ENCODE data around the gene EPB41L1.

EPB41L1 gene

GRCh38 chr20:36150489-36150846, 4.1 kb upstream of the EPB41L1 start:
- no peak for DNase-seq
- intact Hi-C loops (cut with DNase I): loop anchor here (10.0 kb wide), 1 partner anchor 96 kb away; no protein-coding TSS in a partner anchor

- intact Hi-C loops (cut with DNase I): loop anchor here (10.0 kb wide), 1 partner anchor 96 kb away; no protein-coding TSS in a partner anchor
- DNase-seq: no peak
These were observed 3.5 kb upstream of the EPB41L1 start for GRCh38 chr20:36150847-36151539.

GRCh38 chr20:36152261-36152660, 2.3 kb upstream of the EPB41L1 start:
- intact Hi-C loops (cut with DNase I): loop anchor here (10.0 kb wide), 1 partner anchor 97 kb away; no protein-coding TSS in a partner anchor
- peak in 1 of 42 donors; percentile 49 for DNase-seq

- intact Hi-C loops (cut with DNase I): loop anchor here (10.0 kb wide), 1 partner anchor 98 kb away; no protein-coding TSS in a partner anchor
- no peak for DNase-seq
These were observed 1.3 kb upstream of the EPB41L1 start for GRCh38 chr20:36153204-36153603.

GRCh38 chr20:36153736-36154699, 522 bp upstream of the EPB41L1 start:
- intact Hi-C loops (cut with DNase I): loop anchor here (10.0 kb wide), 1 partner anchor 99 kb away; no protein-coding TSS in a partner anchor
- DNase-seq: peak; percentile 77 to 95 (median 88)

- intact Hi-C loops (cut with DNase I): loop anchor here (10.0 kb wide), 1 partner anchor 101 kb away; no protein-coding TSS in a partner anchor
These were observed 1.1 kb downstream of the EPB41L1 start for GRCh38 chr20:36155629-36155971.

GRCh38 chr20:36155991-36156390, 1.5 kb downstream of the EPB41L1 start:
- intact Hi-C loops (cut with DNase I): loop anchor here (2.0 to 10.0 kb wide), 2 partner anchors 45 to 101 kb away; no protein-coding TSS in a partner anchor
- peak in 40 of 42 donors; percentile 25 to 81 (median 58) for DNase-seq

More at GRCh38 chr20:36155629-36155971, 1.1 kb downstream of the EPB41L1 start:
- DNase-seq: peak in 36 of 42 donors; percentile 18 to 80 (median 56)

GRCh38 chr20:36157610-36158009, 3.1 kb downstream of the EPB41L1 start:
- intact Hi-C loops (cut with DNase I): loop anchor here (2.0 to 10.0 kb wide), 2 partner anchors 43 to 103 kb away; no protein-coding TSS in a partner anchor
- no peak for DNase-seq

GRCh38 chr20:36158160-36158741, 3.7 kb downstream of the EPB41L1 start:
- peak in 25 of 42 donors; percentile 28 to 81 (median 52) for DNase-seq
- intact Hi-C loops (cut with DNase I): loop anchor here (10.0 kb wide), 1 partner anchor 103 kb away; no protein-coding TSS in a partner anchor

- DNase-seq: no peak
- intact Hi-C loops (cut with DNase I): loop anchor here (10.0 kb wide), 1 partner anchor 105 kb away; no protein-coding TSS in a partner anchor
These were observed 5.3 kb downstream of the EPB41L1 start for GRCh38 chr20:36159833-36160232.

- DNase-seq: peak in 5 of 42 donors; percentile 17 to 60 (median 43)
- intact Hi-C loops (cut with DNase I): no loop called here
These were observed 7.9 kb downstream of the EPB41L1 start for GRCh38 chr20:36162272-36162966.

- intact Hi-C loops (cut with DNase I): no loop called here
- no peak for DNase-seq
These were observed 13.5 kb downstream of the EPB41L1 start for GRCh38 chr20:36167902-36168503.

- intact Hi-C loops (cut with DNase I): no loop called here
- DNase-seq: peak in 21 of 42 donors; percentile 21 to 71 (median 39)
These were observed 16.1 kb downstream of the EPB41L1 start for GRCh38 chr20:36170542-36171215.

- peak in 24 of 42 donors; percentile 19 to 69 (median 38) for DNase-seq
These were observed 19.0 kb downstream of the EPB41L1 start for GRCh38 chr20:36173451-36173933.

GRCh38 chr20:36175016-36175415, 20.5 kb downstream of the EPB41L1 start:
- intact Hi-C loops (cut with DNase I): no loop called here

More at GRCh38 chr20:36173451-36173933, 19.0 kb downstream of the EPB41L1 start:
- intact Hi-C loops (cut with DNase I): no loop called here

GRCh38 chr20:36175475-36175995, 21.0 kb downstream of the EPB41L1 start:
- DNase-seq: no peak
- intact Hi-C loops (cut with DNase I): no loop called here

More at GRCh38 chr20:36175016-36175415, 20.5 kb downstream of the EPB41L1 start:
- no peak for DNase-seq

- no peak for DNase-seq
- intact Hi-C loops (cut with DNase I): no loop called here
These were observed 23.2 kb downstream of the EPB41L1 start for GRCh38 chr20:36177716-36178115.
